ENCODE measurements around the gene UBE2D2.

DNA sequence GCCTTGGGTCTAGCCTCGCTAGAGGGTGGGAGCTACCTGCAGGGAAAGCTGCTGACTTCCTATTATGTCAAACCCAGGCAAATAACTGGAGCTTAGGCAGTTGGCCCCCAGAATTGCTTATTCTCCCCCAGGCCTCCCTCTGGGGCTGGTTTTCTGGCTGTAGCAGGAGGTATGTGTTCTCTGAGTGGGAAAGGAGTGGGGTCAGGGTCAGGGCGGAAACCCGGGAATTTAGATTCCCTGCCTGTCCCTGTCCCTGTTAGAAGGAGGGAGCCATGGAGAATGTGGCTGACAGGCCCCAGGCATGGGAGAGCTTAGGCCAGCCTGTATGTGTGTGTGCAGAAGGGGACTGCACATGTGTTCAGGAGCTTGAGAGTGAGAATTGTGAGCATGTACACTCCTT lies 73.4 kb downstream of the UBE2D2 start:
- TF ChIP-seq, protein P1, sequence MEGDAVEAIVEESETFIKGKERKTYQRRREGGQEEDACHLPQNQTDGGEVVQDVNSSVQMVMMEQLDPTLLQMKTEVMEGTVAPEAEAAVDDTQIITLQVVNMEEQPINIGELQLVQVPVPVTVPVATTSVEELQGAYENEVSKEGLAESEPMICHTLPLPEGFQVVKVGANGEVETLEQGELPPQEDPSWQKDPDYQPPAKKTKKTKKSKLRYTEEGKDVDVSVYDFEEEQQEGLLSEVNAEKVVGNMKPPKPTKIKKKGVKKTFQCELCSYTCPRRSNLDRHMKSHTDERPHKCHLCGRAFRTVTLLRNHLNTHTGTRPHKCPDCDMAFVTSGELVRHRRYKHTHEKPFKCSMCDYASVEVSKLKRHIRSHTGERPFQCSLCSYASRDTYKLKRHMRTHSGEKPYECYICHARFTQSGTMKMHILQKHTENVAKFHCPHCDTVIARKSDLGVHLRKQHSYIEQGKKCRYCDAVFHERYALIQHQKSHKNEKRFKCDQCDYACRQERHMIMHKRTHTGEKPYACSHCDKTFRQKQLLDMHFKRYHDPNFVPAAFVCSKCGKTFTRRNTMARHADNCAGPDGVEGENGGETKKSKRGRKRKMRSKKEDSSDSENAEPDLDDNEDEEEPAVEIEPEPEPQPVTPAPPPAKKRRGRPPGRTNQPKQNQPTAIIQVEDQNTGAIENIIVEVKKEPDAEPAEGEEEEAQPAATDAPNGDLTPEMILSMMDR (IDR thresholded peaks at IDR 0.05), result no peak
- TF ChIP-seq KDM5A (IDR thresholded peaks at IDR 0.05) (no peak), ESRRA (IDR thresholded peaks at IDR 0.05; ENCODE audit: borderline replicate concordance, low read length) (no peak), MAZ (IDR thresholded peaks at IDR 0.05; ENCODE audit: borderline replicate concordance, low read depth, low read length) (no peak), EP300 (IDR thresholded peaks at IDR 0.05) (no peak), RAD21 (conservative IDR thresholded peaks at IDR 0.05 in 1 of 2, IDR thresholded peaks at IDR 0.05 in 1 of 2) (no peak), CEBPB (IDR thresholded peaks at IDR 0.05) (no peak), MAFK (IDR thresholded peaks at IDR 0.05; ENCODE audit: partially characterized antibody) (no peak), EHMT2 (IDR thresholded peaks at IDR 0.05; ENCODE audit: low read depth) (no peak)
- TF ChIP-seq, protein P2, sequence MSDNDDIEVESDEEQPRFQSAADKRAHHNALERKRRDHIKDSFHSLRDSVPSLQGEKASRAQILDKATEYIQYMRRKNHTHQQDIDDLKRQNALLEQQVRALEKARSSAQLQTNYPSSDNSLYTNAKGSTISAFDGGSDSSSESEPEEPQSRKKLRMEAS (IDR thresholded peaks at IDR 0.05), result no peak
